NB4 (cell line): ENCODE data around the gene KLK5.

Experiments
- DNase-seq: peaks from one replicate; pipeline ENCODE4 v3.0.0; 2010; ENCODE audit warnings: low read depth
- H3K4me3 ChIP-seq: one replicate; pipeline ENCODE4 v1.5.1; 2011; ENCODE audit warnings: mild to moderate bottlenecking, low read depth, low read length, moderate library complexity
- MAX ChIP-seq: IDR thresholded peaks from 2 replicates; pipeline ENCODE4 v1.6.1; 2011; ENCODE audit warnings: low read depth, low read length
- MYC ChIP-seq: IDR thresholded peaks from 2 replicates; pipeline ENCODE4 v1.6.1; 2011; ENCODE audit warnings: low read depth, low read length
- POLR2A ChIP-seq: IDR thresholded peaks from 2 replicates; pipeline ENCODE4 v1.6.1; 2011; ENCODE audit warnings: mild to moderate bottlenecking; ENCODE audit not compliant: insufficient read length; ENCODE audit errors: extremely low read depth
- TF ChIP-seq, protein P1 (sequence below): IDR thresholded peaks from one replicate; pipeline ENCODE4 v1.5.1; 2012; ENCODE audit warnings: low read depth, low read length

Gene KLK5

GRCh38 chr19:50981587-50982146, 28.8 kb upstream of the KLK5 start:
- no peak overlapping the region for H3K4me3 ChIP-seq
- no peak for DNase-seq
- TF ChIP-seq, protein P1, sequence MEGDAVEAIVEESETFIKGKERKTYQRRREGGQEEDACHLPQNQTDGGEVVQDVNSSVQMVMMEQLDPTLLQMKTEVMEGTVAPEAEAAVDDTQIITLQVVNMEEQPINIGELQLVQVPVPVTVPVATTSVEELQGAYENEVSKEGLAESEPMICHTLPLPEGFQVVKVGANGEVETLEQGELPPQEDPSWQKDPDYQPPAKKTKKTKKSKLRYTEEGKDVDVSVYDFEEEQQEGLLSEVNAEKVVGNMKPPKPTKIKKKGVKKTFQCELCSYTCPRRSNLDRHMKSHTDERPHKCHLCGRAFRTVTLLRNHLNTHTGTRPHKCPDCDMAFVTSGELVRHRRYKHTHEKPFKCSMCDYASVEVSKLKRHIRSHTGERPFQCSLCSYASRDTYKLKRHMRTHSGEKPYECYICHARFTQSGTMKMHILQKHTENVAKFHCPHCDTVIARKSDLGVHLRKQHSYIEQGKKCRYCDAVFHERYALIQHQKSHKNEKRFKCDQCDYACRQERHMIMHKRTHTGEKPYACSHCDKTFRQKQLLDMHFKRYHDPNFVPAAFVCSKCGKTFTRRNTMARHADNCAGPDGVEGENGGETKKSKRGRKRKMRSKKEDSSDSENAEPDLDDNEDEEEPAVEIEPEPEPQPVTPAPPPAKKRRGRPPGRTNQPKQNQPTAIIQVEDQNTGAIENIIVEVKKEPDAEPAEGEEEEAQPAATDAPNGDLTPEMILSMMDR, result no peak
- TF ChIP-seq POLR2A (no peak), MYC (no peak), MAX (no peak)

DNA sequence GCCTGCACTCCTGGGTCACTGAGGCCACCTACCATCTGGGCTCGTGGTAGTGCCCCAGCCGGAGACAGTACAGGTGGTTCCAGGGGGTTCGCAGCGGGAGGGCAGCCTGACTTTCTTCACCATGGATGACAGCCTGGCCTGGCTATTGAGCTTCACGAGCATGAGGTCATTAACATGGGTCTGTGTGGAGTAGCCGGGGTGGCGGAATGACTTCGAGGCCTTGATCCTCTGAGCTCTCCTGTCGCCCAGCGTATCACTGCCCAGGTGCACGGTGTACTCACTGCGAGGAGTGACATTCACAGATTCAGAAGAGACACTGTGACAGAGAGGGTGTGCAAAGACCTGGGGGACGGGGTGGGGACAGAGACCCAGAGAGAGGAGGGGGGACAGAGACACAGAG, 27.4 kb upstream of the KLK5 start:
- no peak for DNase-seq
- H3K4me3 ChIP-seq, result no peak overlapping the region
- TF ChIP-seq, protein P1, result no peak
- TF ChIP-seq MAX (no peak), MYC (no peak), POLR2A (no peak)

GRCh38 chr19:50979758-50980157, 26.9 kb upstream of the KLK5 start:
- no peak for DNase-seq
- TF ChIP-seq, protein P1, result no peak
- no peak for TF ChIP-seq POLR2A
- TF ChIP-seq MAX, result no peak
- no peak for TF ChIP-seq MYC
- H3K4me3 ChIP-seq, result no peak overlapping the region

DNA sequence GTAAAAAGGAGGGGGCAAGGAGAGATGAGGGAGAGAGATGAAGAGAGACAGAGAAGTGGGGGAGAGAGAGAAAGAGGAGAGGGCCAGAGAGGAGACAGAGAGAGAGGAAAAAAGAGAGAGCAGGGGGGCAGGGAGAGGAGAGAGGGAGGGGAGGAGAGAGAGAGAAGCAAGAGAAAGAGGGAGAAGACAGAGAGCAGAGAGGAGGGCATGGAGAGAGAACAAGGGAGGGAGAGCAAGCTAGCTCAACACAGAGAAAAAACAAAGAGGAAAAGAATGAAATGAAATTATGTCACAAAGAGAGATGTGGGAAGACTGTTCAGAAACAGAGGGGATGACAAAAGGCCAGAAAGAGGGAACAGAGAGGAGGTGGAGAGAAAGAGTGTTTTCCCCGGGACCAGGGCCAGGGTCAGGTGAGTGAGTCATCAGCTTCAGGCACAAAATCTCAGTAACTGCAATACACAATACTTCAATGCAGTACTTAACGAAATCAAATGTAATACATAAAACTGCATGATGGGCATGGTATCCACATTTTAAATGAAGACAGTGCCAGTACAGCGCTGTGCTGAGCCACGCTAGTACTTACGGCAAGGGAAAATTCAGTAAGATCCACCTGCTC, 26.0 kb upstream of the KLK5 start:
- no peak for DNase-seq
- no peak overlapping the region for H3K4me3 ChIP-seq
- TF ChIP-seq, protein P1, result no peak
- TF ChIP-seq MAX (no peak), POLR2A (no peak), MYC (no peak)

DNA sequence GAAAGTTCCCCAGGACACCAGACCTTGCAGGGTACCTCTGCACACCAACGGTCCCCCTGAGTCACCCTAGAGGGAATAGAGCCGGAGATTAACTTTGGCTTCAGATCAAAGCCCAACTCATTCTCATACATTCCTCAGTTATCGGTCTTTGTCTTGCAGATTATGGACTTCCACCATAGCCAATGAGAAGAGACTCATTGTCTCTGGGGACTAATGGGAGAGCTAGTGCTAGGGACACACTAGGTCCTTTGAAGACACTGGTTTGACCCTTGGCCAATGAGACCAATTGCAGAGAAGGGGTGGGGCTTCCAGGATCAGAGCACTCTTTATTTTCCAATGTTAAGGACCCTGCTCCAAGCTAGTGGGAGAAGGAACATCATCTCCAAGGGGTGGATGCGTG, 24.8 kb upstream of the KLK5 start:
- DNase-seq, result no peak
- no peak overlapping the region for H3K4me3 ChIP-seq
- TF ChIP-seq MAX (no peak), MYC (no peak), POLR2A (no peak)
- TF ChIP-seq, protein P1, result no peak
